UCSD-AML1 (cell line): ENCODE data around the gene BIRC7.

ENCODE experiments used
- DNase-seq: peaks from one replicate; lab custom pipeline; 2025; ENCODE audit not compliant: unreplicated experiment; lab: John Stamatoyannopoulos, UW

BIRC7 gene

GRCh38 chr20:63235399-63235983 lies at the start of gene BIRC7:
Gene BIRC7 (plus strand): TSS chr20:63235905. CDS start chr20:63236097, 192 bp downstream.
- DNase-seq: no peak

- DNase-seq: no peak
Measured at GRCh38 chr20:63186084-63186483, 49.6 kb upstream of the BIRC7 start.

- no peak for DNase-seq
Measured at GRCh38 chr20:63186528-63187316, 49.0 kb upstream of the BIRC7 start.

- no peak for DNase-seq
Measured at GRCh38 chr20:63187338-63188158, 48.2 kb upstream of the BIRC7 start.

- DNase-seq: no peak
Measured at GRCh38 chr20:63188159-63188442, 47.6 kb upstream of the BIRC7 start.

GRCh38 chr20:63188641-63189321 lies 46.9 kb upstream of the BIRC7 start:
- DNase-seq: no peak

- no peak for DNase-seq
Measured at GRCh38 chr20:63189322-63189642, 46.4 kb upstream of the BIRC7 start.

- DNase-seq: no peak
Measured at GRCh38 chr20:63189846-63190559, 45.7 kb upstream of the BIRC7 start.

- DNase-seq: no peak
Measured at GRCh38 chr20:63190828-63191227, 44.9 kb upstream of the BIRC7 start.

- DNase-seq: no peak
Measured at GRCh38 chr20:63191400-63191799, 44.3 kb upstream of the BIRC7 start.

- DNase-seq: no peak
Measured at GRCh38 chr20:63192721-63193120, 43.0 kb upstream of the BIRC7 start.

- no peak for DNase-seq
Measured at GRCh38 chr20:63194007-63194796, 41.5 kb upstream of the BIRC7 start.

- DNase-seq: no peak
Measured at GRCh38 chr20:63194797-63195173, 40.9 kb upstream of the BIRC7 start.

GRCh38 chr20:63196768-63197470 lies 38.8 kb upstream of the BIRC7 start:
- no peak for DNase-seq

GRCh38 chr20:63198606-63199005 lies 37.1 kb upstream of the BIRC7 start:
- no peak for DNase-seq

- no peak for DNase-seq
Measured at GRCh38 chr20:63202021-63202420, 33.7 kb upstream of the BIRC7 start.

GRCh38 chr20:63202811-63203526 lies 32.7 kb upstream of the BIRC7 start:
- no peak for DNase-seq

- no peak for DNase-seq
Measured at GRCh38 chr20:63204362-63204761, 31.3 kb upstream of the BIRC7 start.

- no peak for DNase-seq
Measured at GRCh38 chr20:63205896-63206295, 29.8 kb upstream of the BIRC7 start.
